ENCODE results near the gene ASCC2.

ASCC2 gene

GRCh38 chr22:29882716-29883044 is 44.6 kb upstream of the ASCC2 start:
- no peak for DNase-seq (ENCODE audit: low read depth)
- no peak overlapping the region for H3K4me3 ChIP-seq (ENCODE audit: control insufficient read depth, low read depth, low read length)
- TF ChIP-seq CTCF (IDR thresholded peaks at IDR 0.05; ENCODE audit: control insufficient read depth, insufficient read depth, low read depth, low read length, missing control alignments), result no peak

GRCh38 chr22:29879753-29880152 is 41.7 kb upstream of the ASCC2 start:
- no peak for DNase-seq (ENCODE audit: low read depth)
- no peak overlapping the region for H3K4me3 ChIP-seq (ENCODE audit: control insufficient read depth, low read depth, low read length)
- TF ChIP-seq CTCF (IDR thresholded peaks at IDR 0.05; ENCODE audit: control insufficient read depth, insufficient read depth, low read depth, low read length, missing control alignments), result no peak

- DNase-seq (ENCODE audit: low read depth), result peak; percentile 20
- no peak overlapping the region for H3K4me3 ChIP-seq (ENCODE audit: control insufficient read depth, low read depth, low read length)
Observed at GRCh38 chr22:29877620-29878019, 39.5 kb upstream of the ASCC2 start.

GRCh38 chr22:29873943-29874342 is 35.9 kb upstream of the ASCC2 start:
- no peak for TF ChIP-seq CTCF (IDR thresholded peaks at IDR 0.05; ENCODE audit: control insufficient read depth, insufficient read depth, low read depth, low read length, missing control alignments)
- H3K4me3 ChIP-seq (ENCODE audit: control insufficient read depth, low read depth, low read length), result no peak overlapping the region
- DNase-seq (ENCODE audit: low read depth), result no peak

More at GRCh38 chr22:29877620-29878019, 39.5 kb upstream of the ASCC2 start:
- no peak for TF ChIP-seq CTCF (IDR thresholded peaks at IDR 0.05; ENCODE audit: control insufficient read depth, insufficient read depth, low read depth, low read length, missing control alignments)

- no peak for DNase-seq (ENCODE audit: low read depth)
- no peak overlapping the region for H3K4me3 ChIP-seq (ENCODE audit: control insufficient read depth, low read depth, low read length)
- TF ChIP-seq CTCF (IDR thresholded peaks at IDR 0.05; ENCODE audit: control insufficient read depth, insufficient read depth, low read depth, low read length, missing control alignments), result no peak
Observed at GRCh38 chr22:29872989-29873388, 34.9 kb upstream of the ASCC2 start.

- H3K4me3 ChIP-seq (ENCODE audit: control insufficient read depth, low read depth, low read length), result no peak overlapping the region
- DNase-seq (ENCODE audit: low read depth), result no peak
- TF ChIP-seq CTCF (IDR thresholded peaks at IDR 0.05; ENCODE audit: control insufficient read depth, insufficient read depth, low read depth, low read length, missing control alignments), result no peak
Observed at GRCh38 chr22:29872144-29872893, 34.2 kb upstream of the ASCC2 start.

Data from AG09309 (cell line).